Caco-2 (cell line): Measurements from ENCODE around the gene RPL10. TPM values are rescaled to one million over a fixed set of nuclear protein-coding genes. Genes with fewer than 3 reads are reported as not detected.

ENCODE experiments used
- BruUV-seq: library from RNA; stranded (reverse); fragments of 400-500 nt; replicated peaks from 2 replicates; lab custom pipeline; 2021; lab: Mats Ljungman, UMichigan
- CTCF ChIA-PET: fragments of 300-600 bp; sonication (Branson Sonifier 250); formaldehyde crosslinking; loops from one replicate; lab custom pipeline; 2022; ENCODE audit warnings: antibody characterized with exemption; lab: Charles Lee
- POLR2A ChIA-PET: fragments of 300-600 bp; sonication (Branson Sonifier 250); formaldehyde crosslinking; loops from one replicate; lab custom pipeline; 2022; ENCODE audit warnings: antibody characterized with exemption; lab: Charles Lee
- DNase-seq, 2 experiments: peaks; one replicate each; pipeline versions ENCODE4 v3.0.0 to v3.0.0-alpha.2; 2020 to 2022
- H3K27me3 ChIP-seq: replicated peaks from 2 replicates; pipeline ENCODE4 v1.6.0; 2011; ENCODE audit warnings: low read length; ENCODE audit not compliant: control insufficient read depth, insufficient read depth
- H3K36me3 ChIP-seq: 2 replicates; pipeline ENCODE4 v1.5.1; 2011; ENCODE audit warnings: low read length; ENCODE audit not compliant: control insufficient read depth, insufficient read depth
- H3K4me1 ChIP-seq: fragments of 250-450 bp; sonication (Bioruptor Pico); 2 replicates; pipeline ENCODE4 v1.5.1; 2020; ENCODE audit warnings: mild to moderate bottlenecking
- H3K4me3 ChIP-seq: 2 replicates; pipeline ENCODE4 v1.5.1; 2011; ENCODE audit warnings: low read depth, mild to moderate bottlenecking, control low read depth, low read length
- H3K9me3 ChIP-seq: fragments of 250-450 bp; sonication (Bioruptor Pico); 2 replicates; pipeline ENCODE4 v1.5.1; 2020; ENCODE audit warnings: mild to moderate bottlenecking, moderate library complexity
- H3K27ac Mint-ChIP-seq: one replicate; pipeline ENCODE4 v1.8.0; 2022; ENCODE audit warnings: mixed read lengths; ENCODE audit not compliant: unreplicated experiment
- H3K27me3 Mint-ChIP-seq: one replicate; pipeline ENCODE4 v1.8.0; 2022; ENCODE audit warnings: mixed read lengths; ENCODE audit not compliant: insufficient read depth, unreplicated experiment
- H3K36me3 Mint-ChIP-seq: one replicate; pipeline ENCODE4 v1.8.0; 2022; ENCODE audit warnings: mild to moderate bottlenecking, mixed read lengths; ENCODE audit not compliant: insufficient read depth, unreplicated experiment
- H3K4me1 Mint-ChIP-seq: one replicate; pipeline ENCODE4 v1.8.0; 2022; ENCODE audit warnings: low read depth, mixed read lengths; ENCODE audit not compliant: unreplicated experiment
- H3K4me3 Mint-ChIP-seq: one replicate; pipeline ENCODE4 v1.8.0; 2022; ENCODE audit warnings: mild to moderate bottlenecking, moderate library complexity, mixed read lengths; ENCODE audit not compliant: unreplicated experiment
- H3K9me3 Mint-ChIP-seq: one replicate; pipeline ENCODE4 v1.8.0; 2022; ENCODE audit warnings: mixed read lengths; ENCODE audit not compliant: unreplicated experiment
- CTCF ChIP-seq, 2 experiments: fragments of 200-600 bp in 1 of 2; IDR thresholded peaks; 1 replicate in 1 of 2; 2 replicates in 1 of 2; pipeline versions ENCODE4 v1.5.1 to v1.8.0; 2011 to 2022; ENCODE audit warnings: antibody characterized with exemption in 1 of 2, control low read depth in 1 of 2, inconsistent platforms in 1 of 2, low read depth in 1 of 2, low read length in 1 of 2, mild to moderate bottlenecking in 1 of 2, moderate library complexity in 1 of 2; ENCODE audit not compliant: insufficient read depth in 1 of 2, severe bottlenecking in 1 of 2, unreplicated experiment in 1 of 2
- intact Hi-C: fragments of 100-400 bp; cut with micrococcal nuclease; formaldehyde crosslinking; loops from one replicate; pipeline ENCODE4 v1.10.0; 2022; ENCODE audit not compliant: unreplicated experiment
- total RNA-seq: library from RNA; stranded (reverse); gene quantifications from 2 replicates; pipeline ENCODE4 v1.2.3, GENCODE V29; 2022

Gene RPL10
- total RNA-seq, 1 experiment from 2014 or later: 2,081 TPM

GRCh38 chrX:154353172-154353843, 44.9 kb upstream of the RPL10 start:
- Mint-ChIP-seq H3K27ac (no peak overlapping the region), H3K4me1 (no peaks in the 10 kb centered on the region), H3K9me3 (no peaks in the 10 kb centered on the region), H3K4me3 (no peak overlapping the region), H3K27me3 (no peaks in the 10 kb centered on the region), H3K36me3 (peaks cover 84% of the 10 kb centered on the region)
- intact Hi-C loops: no loop called here
- Histone ChIP-seq H3K9me3 (no peaks in the 10 kb centered on the region), H3K4me1 (no peaks in the 10 kb centered on the region), H3K27me3 (no peaks in the 10 kb centered on the region), H3K4me3 (no peak overlapping the region), H3K36me3 (peaks cover 2% of the 10 kb centered on the region)
- POLR2A ChIA-PET: no interaction called here
- no peak for TF ChIP-seq CTCF (IDR thresholded peaks at IDR 0.05; ENCODE audit: insufficient read depth in 1 of 2, low read depth in 1 of 2, low read length in 1 of 2, severe bottlenecking in 1 of 2, unreplicated experiment in 1 of 2)
- no peak for DNase-seq
- no TSS peak for BruUV-seq
- CTCF ChIA-PET: no interaction called here

DNA sequence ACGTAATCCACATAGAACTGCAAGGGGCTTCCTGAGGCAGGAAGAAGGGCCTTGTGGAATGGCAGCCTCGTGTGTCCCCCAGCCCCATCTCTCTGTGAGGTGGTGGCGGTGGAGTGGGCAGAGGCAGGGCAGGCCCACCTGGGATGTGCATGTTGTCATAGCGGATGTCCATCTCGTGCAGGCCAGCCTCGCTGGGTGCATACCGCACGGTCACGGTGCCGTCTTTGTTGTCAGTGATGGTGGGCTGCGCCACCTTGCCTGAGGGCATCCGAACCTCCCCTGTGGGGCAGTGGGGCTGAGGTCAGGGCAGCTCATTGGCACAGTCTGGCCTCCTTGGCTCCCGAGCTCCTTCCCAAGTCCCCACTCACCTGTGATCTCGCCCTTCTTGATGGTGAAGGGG, 44.2 kb upstream of the RPL10 start:
- DNase-seq: no peak
- Mint-ChIP-seq H3K27ac (no peak overlapping the region), H3K4me3 (no peak overlapping the region), H3K4me1 (no peaks in the 10 kb centered on the region), H3K9me3 (no peaks in the 10 kb centered on the region), H3K36me3 (peaks cover 84% of the 10 kb centered on the region), H3K27me3 (no peaks in the 10 kb centered on the region)
- CTCF ChIA-PET: no interaction called here
- TF ChIP-seq CTCF (IDR thresholded peaks at IDR 0.05; ENCODE audit: insufficient read depth in 1 of 2, low read depth in 1 of 2, low read length in 1 of 2, severe bottlenecking in 1 of 2, unreplicated experiment in 1 of 2): no peak
- no peaks in the 10 kb centered on the region for H3K9me3 ChIP-seq
- no peak overlapping the region for H3K4me3 ChIP-seq
- no TSS peak for BruUV-seq
- POLR2A ChIA-PET: no interaction called here
- peaks cover 3% of the 10 kb centered on the region for H3K36me3 ChIP-seq
- intact Hi-C loops: no loop called here
- H3K4me1 ChIP-seq: no peaks in the 10 kb centered on the region
- no peaks in the 10 kb centered on the region for H3K27me3 ChIP-seq

DNA sequence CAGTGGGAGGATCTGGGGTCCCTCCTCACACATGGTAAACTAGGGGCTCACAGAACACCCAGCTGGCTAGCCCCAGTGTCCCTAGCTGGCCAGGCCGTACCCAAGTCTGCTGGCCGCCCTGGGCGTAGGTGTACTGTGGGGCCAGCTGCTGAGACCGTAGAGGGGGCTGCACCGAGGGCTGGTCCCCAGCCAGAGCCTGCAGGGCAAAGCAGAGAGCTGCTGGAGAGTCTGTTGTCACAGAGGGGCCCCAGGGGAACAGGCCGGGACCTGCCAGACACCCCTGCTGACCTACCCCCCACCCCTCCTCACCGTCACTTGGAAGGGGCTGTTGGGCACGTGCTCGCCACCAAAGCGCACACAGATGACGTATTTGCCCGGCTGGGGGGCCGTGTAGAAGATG, 43.7 kb upstream of the RPL10 start:
- no peaks in the 10 kb centered on the region for H3K27me3 ChIP-seq
- no peak for DNase-seq
- ChIA-PET POLR2A (interaction anchor here (0.5 kb wide), 1 partner anchor 21 kb away, joined by 4 read pairs; no protein-coding TSS in a partner anchor), CTCF (no interaction called here)
- BruUV-seq: no TSS peak
- H3K9me3 Mint-ChIP-seq: no peaks in the 10 kb centered on the region
- no peak overlapping the region for H3K4me3 Mint-ChIP-seq
- no peak overlapping the region for H3K4me3 ChIP-seq
- H3K4me1 ChIP-seq: no peaks in the 10 kb centered on the region
- H3K27ac Mint-ChIP-seq: no peak overlapping the region
- peaks cover 3% of the 10 kb centered on the region for H3K36me3 ChIP-seq
- intact Hi-C loops: no loop called here
- H3K27me3 Mint-ChIP-seq: no peaks in the 10 kb centered on the region
- no peaks in the 10 kb centered on the region for H3K9me3 ChIP-seq
- no peak for TF ChIP-seq CTCF (IDR thresholded peaks at IDR 0.05; ENCODE audit: insufficient read depth in 1 of 2, low read depth in 1 of 2, low read length in 1 of 2, severe bottlenecking in 1 of 2, unreplicated experiment in 1 of 2)
- H3K4me1 Mint-ChIP-seq: no peaks in the 10 kb centered on the region
- peaks cover 84% of the 10 kb centered on the region for H3K36me3 Mint-ChIP-seq
